ENCODE measurements around the gene ARID1B.

The ARID1B gene

GRCh38 chr6:156773935-156774852 is 3.0 kb upstream of the ARID1B start:
- no peak for TF ChIP-seq CTCF (conservative IDR thresholded peaks at IDR 0.05)
- no peak for TF ChIP-seq ZFX (IDR thresholded peaks at IDR 0.05)
- H3K27ac ChIP-seq: no peak overlapping the region

- H3K27ac ChIP-seq: no peak overlapping the region
These were observed 2.2 kb upstream of the ARID1B start for GRCh38 chr6:156774863-156775405.

GRCh38 chr6:156775717-156776116 is 1.5 kb upstream of the ARID1B start:
- no peak overlapping the region for H3K27ac ChIP-seq
- TF ChIP-seq CTCF (conservative IDR thresholded peaks at IDR 0.05) (no peak), ZFX (IDR thresholded peaks at IDR 0.05) (no peak)

More at GRCh38 chr6:156774863-156775405, 2.2 kb upstream of the ARID1B start:
- TF ChIP-seq CTCF (conservative IDR thresholded peaks at IDR 0.05) (no peak), ZFX (IDR thresholded peaks at IDR 0.05) (no peak)

- peak overlapping the region; percentile 97 for H3K27ac ChIP-seq
- TF ChIP-seq ZFX (IDR thresholded peaks at IDR 0.05): no peak
- peak; percentile 28 for TF ChIP-seq CTCF (conservative IDR thresholded peaks at IDR 0.05)
These were observed 723 bp upstream of the ARID1B start for GRCh38 chr6:156776470-156776839.

- H3K27ac ChIP-seq: peak overlapping the region; percentile 97
- TF ChIP-seq ZFX (IDR thresholded peaks at IDR 0.05) (peak; percentile 23; the same call in 1 of the 2 replicates), CTCF (conservative IDR thresholded peaks at IDR 0.05) (no peak)
These were observed 637 bp downstream of the ARID1B start for GRCh38 chr6:156777577-156778453.

GRCh38 chr6:156778454-156779205 is 1.5 kb downstream of the ARID1B start:
- peak overlapping the region; percentile 97 for H3K27ac ChIP-seq
- TF ChIP-seq CTCF (conservative IDR thresholded peaks at IDR 0.05) (no peak), ZFX (IDR thresholded peaks at IDR 0.05) (peak; percentile 81)
